GM12865 (cell line): ENCODE measurements around the gene GALNTL6.

ENCODE experiments used
- DNase-seq: peaks from one replicate; pipeline ENCODE4 v3.0.0; 2010; ENCODE audit warnings: low read depth
- H3K4me3 ChIP-seq: 2 replicates; pipeline ENCODE4 v1.5.1; 2011; ENCODE audit warnings: mild to moderate bottlenecking, low read depth, low read length, control low read depth
- TF ChIP-seq, protein P1 (sequence below): IDR thresholded peaks from 2 replicates; pipeline ENCODE4 v1.5.1; 2011; ENCODE audit warnings: low read length, control low read depth, low read depth, inconsistent platforms; ENCODE audit not compliant: insufficient read depth; ENCODE audit errors: missing control alignments

GALNTL6 gene

GRCh38 chr4:172177382-172177781 is 364.2 kb downstream of the GALNTL6 start:
- no peak overlapping the region for H3K4me3 ChIP-seq
- TF ChIP-seq, protein P1, sequence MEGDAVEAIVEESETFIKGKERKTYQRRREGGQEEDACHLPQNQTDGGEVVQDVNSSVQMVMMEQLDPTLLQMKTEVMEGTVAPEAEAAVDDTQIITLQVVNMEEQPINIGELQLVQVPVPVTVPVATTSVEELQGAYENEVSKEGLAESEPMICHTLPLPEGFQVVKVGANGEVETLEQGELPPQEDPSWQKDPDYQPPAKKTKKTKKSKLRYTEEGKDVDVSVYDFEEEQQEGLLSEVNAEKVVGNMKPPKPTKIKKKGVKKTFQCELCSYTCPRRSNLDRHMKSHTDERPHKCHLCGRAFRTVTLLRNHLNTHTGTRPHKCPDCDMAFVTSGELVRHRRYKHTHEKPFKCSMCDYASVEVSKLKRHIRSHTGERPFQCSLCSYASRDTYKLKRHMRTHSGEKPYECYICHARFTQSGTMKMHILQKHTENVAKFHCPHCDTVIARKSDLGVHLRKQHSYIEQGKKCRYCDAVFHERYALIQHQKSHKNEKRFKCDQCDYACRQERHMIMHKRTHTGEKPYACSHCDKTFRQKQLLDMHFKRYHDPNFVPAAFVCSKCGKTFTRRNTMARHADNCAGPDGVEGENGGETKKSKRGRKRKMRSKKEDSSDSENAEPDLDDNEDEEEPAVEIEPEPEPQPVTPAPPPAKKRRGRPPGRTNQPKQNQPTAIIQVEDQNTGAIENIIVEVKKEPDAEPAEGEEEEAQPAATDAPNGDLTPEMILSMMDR = no peak
- DNase-seq = no peak

DNA sequence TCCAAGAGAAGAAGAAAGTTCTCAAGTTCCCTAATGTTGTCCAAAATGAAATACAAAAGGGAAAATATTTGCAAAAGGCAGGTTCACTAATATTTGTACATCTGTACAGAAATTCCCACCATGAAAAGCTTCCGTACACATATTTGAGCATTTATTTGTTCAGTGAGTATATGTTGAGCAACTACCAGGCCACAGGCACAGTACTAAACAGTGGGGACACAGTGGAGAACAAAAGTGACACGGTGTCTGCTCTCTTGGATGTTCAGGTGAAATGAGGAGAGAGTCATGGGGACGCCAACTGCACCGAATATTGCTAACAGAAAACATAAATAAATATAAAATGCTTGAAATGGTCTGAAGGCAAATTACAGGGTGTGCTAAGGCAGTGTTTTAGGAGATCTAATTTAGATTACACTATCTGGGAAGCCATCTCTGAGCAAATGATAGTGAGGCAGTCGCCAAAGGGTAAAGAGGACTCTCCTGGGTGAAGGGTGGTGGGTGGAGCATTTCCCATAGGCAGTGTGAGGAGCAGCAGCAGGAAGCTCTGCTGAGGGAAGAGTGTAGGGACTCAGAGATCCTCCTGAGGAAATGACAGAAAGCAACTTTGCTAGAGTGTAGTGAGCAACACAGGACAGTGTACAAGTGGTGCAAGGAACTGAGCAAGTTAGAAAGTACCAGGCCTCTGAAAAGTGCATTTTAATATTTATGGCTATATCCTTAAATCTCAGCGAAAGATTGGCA is 375.2 kb downstream of the GALNTL6 start:
- TF ChIP-seq, protein P1 = no peak
- no peak for DNase-seq

GRCh38 chr4:172202480-172203076 is 389.4 kb downstream of the GALNTL6 start:
- TF ChIP-seq, protein P1 = peak; percentile 62
- peak; percentile 62 for DNase-seq
- no peak overlapping the region for H3K4me3 ChIP-seq

More for the DNA sequence above, 375.2 kb downstream of the GALNTL6 start:
- no peak overlapping the region for H3K4me3 ChIP-seq

GRCh38 chr4:172207258-172207657 is 394.1 kb downstream of the GALNTL6 start:
- TF ChIP-seq, protein P1 = no peak
- DNase-seq = no peak
- H3K4me3 ChIP-seq = no peak overlapping the region

- no peak for DNase-seq
- TF ChIP-seq, protein P1 = no peak
- H3K4me3 ChIP-seq = no peak overlapping the region
Observed at GRCh38 chr4:172207886-172208285, 394.7 kb downstream of the GALNTL6 start.

DNA sequence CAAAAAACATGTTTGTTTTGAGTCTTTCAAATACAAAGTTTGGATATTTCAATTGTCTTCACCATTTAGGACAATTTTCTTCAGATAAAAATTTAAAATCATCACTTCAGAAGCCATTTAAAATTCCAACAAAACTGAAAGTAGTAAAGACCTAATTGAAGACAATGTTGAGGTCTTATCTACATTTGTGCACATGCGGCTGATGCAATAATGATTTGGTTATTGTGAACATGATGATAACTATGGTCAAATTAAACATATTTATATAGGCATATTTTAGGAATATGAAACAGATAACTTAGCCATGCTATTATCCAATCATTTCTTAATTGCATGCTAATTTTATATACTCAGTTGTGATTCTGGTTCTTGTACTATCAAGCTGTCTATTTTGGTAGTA is 407.5 kb downstream of the GALNTL6 start:
- TF ChIP-seq, protein P1 = no peak
- no peak for DNase-seq
- H3K4me3 ChIP-seq = no peak overlapping the region

- no peak for DNase-seq
- TF ChIP-seq, protein P1 = no peak
- H3K4me3 ChIP-seq = no peak overlapping the region
Observed at GRCh38 chr4:172225457-172225856, 412.3 kb downstream of the GALNTL6 start.
